ENCODE data around the gene FAM107A. TPM values are rescaled to one million over a fixed set of nuclear protein-coding genes. Genes with fewer than 3 reads are reported as not detected.

Gene FAM107A
- total and polyA plus RNA-seq, 2 of the 13 experiments (the other 11 are each of a cell fraction or from before 2014, with no cell fraction given): not detected

- no peak overlapping the region for H2AFZ ChIP-seq (ENCODE audit: low read length)
- 24% methylated on average over 7 of the region's 8 CpGs for WGBS (ENCODE audit: low lambda C conversion rate)
- no peak for ATAC-seq
- CTCF ChIA-PET (ENCODE audit: low intra/inter-chr PET ratio, low total read pairs): no interaction called here
- no peak overlapping the region for H3K4me2 ChIP-seq (ENCODE audit: low read depth, low read length)
- H3K27me3 ChIP-seq (ENCODE audit: control insufficient read depth in 1 of 2, insufficient read depth in 2 of 2, low read length in 2 of 2): no peaks in the 10 kb centered on the region
- TF ChIP-seq HNRNPH1 (optimal IDR thresholded peaks at IDR 0.05; ENCODE audit: low read depth, low read length) (no peak), CSRNP1 (CRISPR knock-in tag; IDR thresholded peaks at IDR 0.05) (no peak), ONECUT2 (CRISPR knock-in tag; IDR thresholded peaks at IDR 0.05) (no peak), ZNF441 (CRISPR knock-in tag; IDR thresholded peaks at IDR 0.05; ENCODE audit: borderline replicate concordance) (no peak), ZNF737 (CRISPR knock-in tag; IDR thresholded peaks at IDR 0.05; ENCODE audit: borderline replicate concordance) (no peak), ZNF614 (CRISPR knock-in tag; IDR thresholded peaks at IDR 0.05; ENCODE audit: borderline replicate concordance) (no peak), SRF (IDR thresholded peaks at IDR 0.05; ENCODE audit: low read depth, low read length) (no peak), ZFAT (CRISPR knock-in tag; conservative IDR thresholded peaks at IDR 0.05) (no peak), GATA4 (IDR thresholded peaks at IDR 0.05; ENCODE audit: borderline replicate concordance, low read depth) (no peak), ZNF317 (CRISPR knock-in tag; IDR thresholded peaks at IDR 0.05) (no peak), IKZF1 (IDR thresholded peaks at IDR 0.05) (no peak)
- POLR2A ChIA-PET: no interaction called here
- BruUV-seq (replicated peaks): no TSS peak
- DNase-seq (ENCODE audit: low spot score): no peak
- H3K4me1 ChIP-seq (ENCODE audit: insufficient read depth, low read length): peaks cover 9% of the 10 kb centered on the region
- H3K9ac ChIP-seq (ENCODE audit: insufficient read depth, low read depth, low read length): no peak overlapping the region
- no peaks in the 10 kb centered on the region for H3K36me3 ChIP-seq (replicated peaks in 1 of 2; ENCODE audit: control insufficient read depth in 1 of 2, insufficient read depth in 2 of 2, low read length in 2 of 2)
- H3K9me3 ChIP-seq (ENCODE audit: low read length): no peaks in the 10 kb centered on the region
- H3K79me2 ChIP-seq (ENCODE audit: insufficient read depth, low read length): no peaks in the 10 kb centered on the region
- H3K27ac ChIP-seq (ENCODE audit: extremely low read length, insufficient read depth, low read length): no peak overlapping the region
- H3K4me3 ChIP-seq (replicated peaks in 1 of 3; ENCODE audit: insufficient read depth in 1 of 3, low read depth in 2 of 3, low read length in 3 of 3): no peak overlapping the region
- intact Hi-C loops (cut with micrococcal nuclease; ENCODE audit: unreplicated experiment) (no loop called here), in situ Hi-C loops (cut with HindIII; ENCODE audit: extremely low pct_ligation_motif_present, low pct_unique_long_range_greater_than_20kb) (no loop called here)
- no peaks in the 10 kb centered on the region for H4K20me1 ChIP-seq (ENCODE audit: insufficient read depth, low read length)
- FAIRE-seq: no peak
Observed at GRCh38 chr3:58575971-58576652, 1.1 kb downstream of the FAM107A start.

Measured in HepG2 (cell line).